ENCODE measurements around the gene RBM4B.

- TF ChIP-seq CTCF (IDR thresholded peaks at IDR 0.05) (no peak), POLR2A (IDR thresholded peaks at IDR 0.05) (no peak)
These were observed 10.2 kb upstream of the RBM4B start for GRCh38 chr11:66687831-66688281.
